PC-9 (cell line): ENCODE data around the gene L1CAM. TPM values are rescaled to one million over a fixed set of nuclear protein-coding genes. Genes with fewer than 3 reads are reported as not detected.

Experiments used
- BruUV-seq: library from RNA; stranded (reverse); fragments of 400-500 nt; replicated peaks from 2 replicates; lab custom pipeline; 2021; lab: Mats Ljungman, UMichigan
- CTCF ChIA-PET: fragments of 300-600 bp; sonication (Branson Sonifier 250); formaldehyde crosslinking; loops from one replicate; lab custom pipeline; 2022; ENCODE audit warnings: antibody characterized with exemption; lab: Charles Lee
- POLR2A ChIA-PET: fragments of 300-600 bp; sonication (Branson Sonifier 250); formaldehyde crosslinking; loops from one replicate; lab custom pipeline; 2022; ENCODE audit warnings: antibody characterized with exemption; ENCODE audit not compliant: unreplicated experiment; lab: Charles Lee
- DNase-seq, 2 experiments: peaks; one replicate each; pipeline versions ENCODE4 v3.0.0 to v3.0.0-alpha.2; 2015 to 2022; ENCODE audit warnings: mixed read lengths in 1 of 2
- H2AFZ ChIP-seq: fragments of 200-600 bp; sonication (generic); 2 replicates; pipeline ENCODE4 v1.8.1; 2017; ENCODE audit warnings: antibody characterized with exemption
- H3F3A ChIP-seq: fragments of 200-600 bp; sonication (generic); 2 replicates; pipeline ENCODE4 v1.8.1; 2017; ENCODE audit warnings: antibody characterized with exemption, mild to moderate bottlenecking, low read depth; ENCODE audit not compliant: insufficient read depth
- H3K27ac ChIP-seq: fragments of 200-600 bp; sonication (generic); 2 replicates; pipeline ENCODE4 v1.6.1; 2016; ENCODE audit warnings: mixed run types
- H3K27me3 ChIP-seq: fragments of 200-600 bp; sonication (generic); 2 replicates; pipeline ENCODE4 v1.6.1; 2016; ENCODE audit warnings: low read depth, mixed run types; ENCODE audit not compliant: insufficient read depth
- H3K36me3 ChIP-seq: fragments of 200-600 bp; sonication (generic); 2 replicates; pipeline ENCODE4 v1.6.1; 2016; ENCODE audit warnings: low read depth, mixed run types
- H3K4me1 ChIP-seq: fragments of 200-600 bp; sonication (generic); replicated peaks from 2 replicates; pipeline ENCODE4 v1.6.1; 2016; ENCODE audit warnings: mixed run types; ENCODE audit not compliant: insufficient read depth
- H3K4me2 ChIP-seq: fragments of 200-600 bp; sonication (generic); 2 replicates; pipeline ENCODE4 v1.6.1; 2017; ENCODE audit warnings: mixed run types
- H3K4me3 ChIP-seq: fragments of 200-600 bp; sonication (generic); 2 replicates; pipeline ENCODE4 v1.6.1; 2016; ENCODE audit warnings: mixed run types
- H3K79me2 ChIP-seq: fragments of 200-600 bp; sonication (generic); 2 replicates; pipeline ENCODE4 v1.6.1; 2017; ENCODE audit warnings: low read depth, mixed run types
- H3K9me2 ChIP-seq: fragments of 200-600 bp; sonication (generic); 2 replicates; pipeline ENCODE4 v1.8.1; 2017; ENCODE audit warnings: mild to moderate bottlenecking; ENCODE audit not compliant: insufficient read depth
- H3K9me3 ChIP-seq: fragments of 200-600 bp; sonication (generic); 2 replicates; pipeline ENCODE4 v1.8.1; 2016; ENCODE audit warnings: low read depth; ENCODE audit not compliant: insufficient read depth
- H4K20me1 ChIP-seq: fragments of 200-600 bp; sonication (generic); 2 replicates; pipeline ENCODE4 v1.8.1; 2017; ENCODE audit not compliant: insufficient read depth
- CTCF ChIP-seq: fragments of 200-600 bp; sonication (generic); conservative IDR thresholded peaks from 2 replicates; pipeline ENCODE4 v1.6.1; 2017; ENCODE audit warnings: mixed run types, antibody characterized with exemption, mild to moderate bottlenecking, moderate library complexity
- EZH2 ChIP-seq: fragments of 200-600 bp; sonication (generic); IDR thresholded peaks from 2 replicates; pipeline ENCODE4 v1.8.0; 2017; ENCODE audit warnings: antibody characterized with exemption, low read depth
- intact Hi-C: fragments of 100-400 bp; cut with micrococcal nuclease; formaldehyde crosslinking; loops from one replicate; pipeline ENCODE4 v1.10.0; 2022; ENCODE audit not compliant: unreplicated experiment
- total RNA-seq: library from RNA; stranded (reverse); gene quantifications from 2 replicates; pipeline ENCODE4 v1.2.3, GENCODE V29; 2021

Gene L1CAM
- total RNA-seq, 1 experiment from 2014 or later, result 68.8 TPM

- ChIA-PET POLR2A (interaction anchor here (0.6 kb wide), 1 partner anchor 22 kb away, joined by 11 read pairs; no protein-coding TSS in a partner anchor), CTCF (no interaction called here)
- H3F3A ChIP-seq, result no peaks in the 10 kb centered on the region
- no peaks in the 10 kb centered on the region for H3K9me2 ChIP-seq
- H3K4me1 ChIP-seq, result no peaks in the 10 kb centered on the region
- H2AFZ ChIP-seq, result no peak overlapping the region
- no peak for TF ChIP-seq EZH2
- no peak for TF ChIP-seq CTCF
- BruUV-seq, result no TSS peak
- DNase-seq, result no peak
- no peak overlapping the region for H3K27ac ChIP-seq
- intact Hi-C loops, result no loop called here
- H3K9me3 ChIP-seq, result no peaks in the 10 kb centered on the region
- H3K36me3 ChIP-seq, result no peaks in the 10 kb centered on the region
- no peaks in the 10 kb centered on the region for H4K20me1 ChIP-seq
- H3K4me3 ChIP-seq, result no peak overlapping the region
- H3K4me2 ChIP-seq, result no peak overlapping the region
- H3K79me2 ChIP-seq, result no peaks in the 10 kb centered on the region
- no peaks in the 10 kb centered on the region for H3K27me3 ChIP-seq
These were observed 13.8 kb downstream of the L1CAM start for GRCh38 chrX:153871946-153872878.

- Histone ChIP-seq H3K27ac (no peak overlapping the region), H3K36me3 (no peaks in the 10 kb centered on the region), H4K20me1 (no peaks in the 10 kb centered on the region), H3K9me3 (no peaks in the 10 kb centered on the region), H2AFZ (no peak overlapping the region), H3K4me3 (no peak overlapping the region), H3F3A (no peaks in the 10 kb centered on the region), H3K4me1 (no peaks in the 10 kb centered on the region), H3K9me2 (no peaks in the 10 kb centered on the region), H3K4me2 (no peak overlapping the region), H3K27me3 (no peaks in the 10 kb centered on the region), H3K79me2 (no peaks in the 10 kb centered on the region)
- intact Hi-C loops, result no loop called here
- ChIA-PET CTCF (no interaction called here), POLR2A (interaction anchor here (0.6 kb wide), 1 partner anchor 21 kb away, joined by 11 read pairs; no protein-coding TSS in a partner anchor)
- TF ChIP-seq EZH2 (no peak), CTCF (no peak)
- DNase-seq, result no peak
- no TSS peak for BruUV-seq
These were observed 14.5 kb downstream of the L1CAM start for GRCh38 chrX:153871451-153871850.

GRCh38 chrX:153870791-153871360 is 15.1 kb downstream of the L1CAM start:
- no peak overlapping the region for H3K4me2 ChIP-seq
- intact Hi-C loops, result no loop called here
- no peaks in the 10 kb centered on the region for H3K9me3 ChIP-seq
- no peak for TF ChIP-seq CTCF
- TF ChIP-seq EZH2, result no peak
- no peaks in the 10 kb centered on the region for H4K20me1 ChIP-seq
- no peak overlapping the region for H3K4me3 ChIP-seq
- H3K4me1 ChIP-seq, result no peaks in the 10 kb centered on the region
- BruUV-seq, result no TSS peak
- no peaks in the 10 kb centered on the region for H3K36me3 ChIP-seq
- H2AFZ ChIP-seq, result no peak overlapping the region
- no peaks in the 10 kb centered on the region for H3K27me3 ChIP-seq
- H3K9me2 ChIP-seq, result no peaks in the 10 kb centered on the region
- no peak for DNase-seq
- H3F3A ChIP-seq, result no peaks in the 10 kb centered on the region
- H3K27ac ChIP-seq, result no peak overlapping the region
- H3K79me2 ChIP-seq, result no peaks in the 10 kb centered on the region
- ChIA-PET CTCF (no interaction called here), POLR2A (no interaction called here)
